ENCODE data around the gene KCTD1.
A peak's percentile ranks its signal among the peaks of the same experiment; 100 is the strongest.

Gene KCTD1

DNA sequence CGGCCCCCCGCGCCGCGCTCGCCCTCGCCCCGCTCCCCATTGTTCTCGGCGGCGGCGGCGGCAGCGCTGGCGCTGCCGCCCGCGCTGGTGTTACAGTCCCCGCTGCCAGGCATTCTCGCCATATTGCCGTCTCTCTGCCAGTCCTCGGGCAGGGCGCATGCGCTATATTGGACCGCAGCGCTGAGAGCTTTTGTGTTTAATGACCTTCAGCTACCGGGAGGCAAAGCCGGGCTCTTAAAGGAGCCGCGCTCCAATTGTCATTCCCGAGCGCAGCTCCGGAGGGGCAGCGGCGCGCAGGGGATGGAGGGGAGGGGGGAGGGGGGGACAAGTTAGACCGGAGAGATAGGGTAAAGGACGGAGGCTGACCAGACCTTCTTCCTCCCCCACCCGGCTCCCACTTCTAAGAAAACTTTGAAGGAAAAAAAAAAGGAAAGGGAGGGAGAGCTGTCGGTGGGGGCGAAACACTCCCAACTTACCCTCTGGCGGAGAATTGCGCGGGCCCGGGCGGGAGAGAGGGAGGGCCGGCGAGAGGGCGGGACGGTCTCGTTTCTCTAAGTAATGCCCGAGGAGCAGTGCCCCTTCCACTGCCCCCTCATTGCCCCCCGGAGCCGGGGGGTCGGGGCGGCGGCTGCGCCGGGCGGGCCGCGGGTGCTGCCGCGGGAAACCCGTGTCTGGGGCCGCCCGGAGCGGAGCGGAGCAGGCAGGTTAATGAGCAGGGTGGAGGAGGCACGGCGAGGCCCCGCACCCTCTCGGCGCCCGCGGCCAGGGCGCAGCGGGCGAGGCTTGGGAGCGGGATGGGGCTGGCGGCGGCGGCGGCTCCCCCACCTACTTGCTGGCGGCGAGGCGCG is at the start of gene KCTD1:
TSS of gene KCTD1 (minus strand) at position 139 of the 848 bp plus-strand sequence. CDS start at position 122, 17 bp downstream.
- peak; percentile 50 to 60 for DNase-seq

DNA sequence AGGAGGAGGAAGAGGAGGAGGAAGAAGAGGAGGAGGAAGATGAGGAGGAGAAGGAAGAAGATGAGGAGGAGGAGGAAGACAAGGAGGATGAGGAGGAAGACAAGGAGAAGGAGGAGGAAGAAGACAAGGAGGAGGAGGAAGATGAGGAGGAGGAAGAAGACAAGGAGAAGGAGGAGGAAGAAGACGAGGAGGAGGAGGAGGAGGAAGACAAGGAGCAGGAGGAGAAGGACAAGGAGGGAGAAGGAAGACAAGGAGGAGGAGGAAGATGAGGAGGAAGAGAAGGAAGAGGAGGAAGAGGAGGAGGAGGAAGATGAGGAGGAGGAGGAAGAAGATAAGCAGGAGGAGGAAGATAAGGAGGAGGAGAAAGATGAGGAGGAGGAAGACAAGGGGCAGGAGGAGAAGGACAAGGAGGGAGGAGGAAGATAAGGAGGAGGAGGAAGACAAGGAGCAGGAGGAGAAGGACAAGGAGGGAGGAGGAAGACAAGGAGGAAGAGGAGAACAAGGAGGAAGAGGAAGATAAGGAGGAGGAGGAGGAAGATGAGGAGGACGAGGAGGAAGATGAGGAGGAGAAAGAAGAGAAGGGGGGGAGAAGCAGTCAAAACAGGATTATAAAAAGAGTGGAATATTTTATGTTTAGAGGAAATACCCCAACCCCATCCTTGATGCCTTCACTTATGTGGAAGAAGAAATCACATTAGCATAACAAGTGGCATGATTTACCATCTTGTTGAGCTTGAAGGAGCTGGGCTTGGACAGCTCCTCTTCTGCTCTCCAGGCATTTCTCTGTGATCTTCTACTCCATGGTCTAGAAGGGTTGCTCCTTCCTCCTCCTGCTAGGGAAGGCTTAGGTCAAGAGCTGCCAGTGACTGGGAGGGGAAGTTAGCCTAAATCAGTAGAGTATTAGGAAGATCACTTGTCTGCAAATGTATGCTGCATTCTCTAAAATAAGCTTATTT is 45.3 kb upstream of the KCTD1 start:
- DNase-seq: no peak

DNA sequence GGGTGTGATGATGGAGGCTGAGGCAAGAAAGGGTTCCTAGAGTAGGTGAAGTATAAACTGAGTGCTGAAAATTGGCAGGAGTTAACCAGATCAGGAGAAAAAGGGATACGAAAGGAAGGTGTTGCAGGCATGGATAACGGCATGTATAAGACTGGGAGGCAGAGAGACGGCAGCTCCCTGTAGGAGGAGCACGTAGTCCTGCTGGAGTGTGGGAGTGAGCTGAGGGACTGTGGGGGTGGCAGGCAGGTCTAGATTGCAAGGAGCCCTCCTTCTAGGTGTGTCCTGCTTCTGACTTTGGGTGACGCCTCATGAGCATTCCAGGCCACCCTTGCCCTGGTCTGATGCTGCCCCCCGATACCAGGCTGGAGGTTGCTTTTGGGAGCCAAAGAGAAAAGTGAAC is 36.4 kb upstream of the KCTD1 start:
- DNase-seq: no peak

DNA sequence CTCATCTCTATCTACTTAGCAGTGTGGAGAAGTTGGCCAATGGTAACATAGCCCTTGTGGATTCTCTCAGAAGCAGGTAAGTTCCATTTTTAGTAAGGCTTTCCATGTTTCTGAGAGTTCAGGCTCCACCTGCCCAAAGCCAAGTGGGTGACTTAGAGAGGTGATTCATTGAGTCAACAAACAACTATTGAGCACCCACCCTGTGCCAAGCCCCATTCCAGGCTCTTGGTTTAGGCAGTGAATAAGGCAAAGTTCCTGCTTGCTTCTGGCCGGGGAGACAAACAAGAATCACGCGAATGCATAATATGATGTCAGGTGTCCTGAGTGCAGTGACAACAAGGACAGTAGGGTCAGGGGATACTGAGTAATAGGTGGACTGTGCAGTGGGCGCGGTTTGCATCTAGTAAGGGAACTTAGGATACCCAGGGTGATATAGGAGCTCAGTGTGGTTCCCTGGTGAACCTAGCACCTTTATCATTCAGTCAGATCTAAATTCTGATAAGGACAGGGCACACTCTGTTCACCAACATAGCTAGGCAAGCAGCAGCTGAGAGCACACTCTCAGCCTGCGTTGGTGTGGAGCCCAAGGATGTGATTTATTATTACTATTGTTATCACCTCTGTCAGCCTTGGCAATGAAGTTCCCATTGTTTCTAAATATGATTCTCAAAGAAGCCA is 31.7 kb upstream of the KCTD1 start:
- DNase-seq: no peak

DNA sequence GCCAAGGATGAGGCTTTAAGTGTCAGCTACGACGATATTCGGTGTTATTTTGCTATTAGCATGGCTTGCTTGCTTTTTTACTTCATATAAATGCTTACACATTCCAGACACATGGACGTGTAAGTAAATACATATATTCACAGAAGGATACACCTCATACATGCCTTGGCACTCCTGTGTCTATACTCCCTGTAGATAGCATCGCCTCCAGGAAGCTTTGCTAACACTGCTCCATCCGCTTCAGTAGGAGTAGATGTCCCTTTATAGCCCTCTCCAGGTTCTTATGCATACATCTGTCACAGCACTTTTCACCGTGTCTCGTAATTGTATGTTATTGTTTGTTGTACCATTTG is 27.5 kb upstream of the KCTD1 start:
- DNase-seq: no peak

DNA sequence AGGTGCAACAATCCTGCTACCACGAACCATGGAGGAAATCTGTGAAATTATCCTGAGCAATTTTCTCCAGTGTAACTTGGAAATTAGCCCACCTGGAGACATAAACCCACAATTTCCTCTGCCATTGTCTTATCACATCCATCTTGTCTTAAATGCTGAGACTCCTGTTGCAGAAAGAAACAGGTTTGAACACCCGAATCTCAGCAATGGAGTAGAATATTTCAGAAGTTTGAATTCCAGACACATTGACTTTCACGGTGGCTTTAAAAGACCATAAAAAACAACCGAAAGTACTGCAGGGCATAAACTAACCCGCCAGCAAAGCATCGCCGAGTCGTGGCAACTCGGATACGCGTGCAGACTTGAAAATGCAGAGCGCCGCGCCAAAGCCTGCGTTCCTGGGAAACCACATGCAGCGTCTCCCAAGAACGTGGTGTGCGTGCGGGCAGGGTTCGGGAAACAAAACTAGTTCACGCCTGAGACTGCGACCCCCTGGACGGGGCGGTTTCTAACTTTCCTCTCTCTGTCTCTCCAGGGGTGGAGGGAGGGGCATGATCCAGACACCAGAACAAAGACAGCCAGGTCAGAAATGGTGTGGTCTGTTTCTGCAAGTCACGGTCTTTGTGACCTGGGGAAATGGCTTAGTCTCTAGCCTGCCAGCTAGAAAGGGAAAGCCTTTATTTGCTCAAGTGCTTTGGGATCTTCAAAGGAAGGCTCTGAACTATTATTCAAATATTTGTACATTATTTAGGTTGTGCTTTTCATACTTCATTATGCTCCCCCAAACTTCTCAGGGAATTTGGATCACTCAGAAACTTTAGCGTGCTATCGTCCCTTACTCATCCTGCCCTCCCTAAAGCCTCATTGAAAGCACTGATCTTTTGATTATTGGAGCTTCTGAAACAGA is 26.9 kb upstream of the KCTD1 start:
- no peak for DNase-seq

DNA sequence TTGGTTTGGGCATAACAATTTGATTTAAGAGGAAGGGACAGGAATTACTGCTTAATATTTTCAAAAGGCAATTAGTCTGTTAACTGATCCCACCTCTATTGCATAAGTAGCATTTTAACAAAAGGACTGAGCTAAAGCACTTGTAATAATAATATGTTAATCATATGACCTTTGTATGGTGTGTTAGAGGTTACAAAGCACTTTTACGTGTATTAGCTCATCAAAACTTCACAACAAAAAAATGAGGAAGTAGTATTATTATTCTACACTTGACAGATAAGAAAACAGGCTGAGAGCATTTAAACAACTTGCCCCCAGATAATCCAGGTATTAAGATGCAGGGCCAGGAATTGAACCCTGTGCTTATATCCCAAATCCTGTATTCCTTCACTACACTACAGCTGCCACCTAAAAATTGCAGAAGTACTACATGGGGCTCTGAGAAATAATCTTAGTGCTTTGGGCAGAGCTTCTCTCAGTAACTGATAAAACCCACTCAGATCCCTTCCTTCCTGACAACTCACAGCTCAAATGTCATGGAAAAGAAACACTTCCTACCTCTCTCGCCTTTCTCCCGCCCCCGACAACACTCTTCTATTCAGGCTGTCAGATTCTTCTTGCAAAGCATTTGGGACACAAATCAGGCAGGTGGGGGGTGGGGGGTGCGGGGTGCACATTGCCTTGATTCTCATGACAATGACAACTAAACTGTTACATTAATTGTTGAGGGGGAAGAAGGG is 20.7 kb upstream of the KCTD1 start:
- no peak for DNase-seq

DNA sequence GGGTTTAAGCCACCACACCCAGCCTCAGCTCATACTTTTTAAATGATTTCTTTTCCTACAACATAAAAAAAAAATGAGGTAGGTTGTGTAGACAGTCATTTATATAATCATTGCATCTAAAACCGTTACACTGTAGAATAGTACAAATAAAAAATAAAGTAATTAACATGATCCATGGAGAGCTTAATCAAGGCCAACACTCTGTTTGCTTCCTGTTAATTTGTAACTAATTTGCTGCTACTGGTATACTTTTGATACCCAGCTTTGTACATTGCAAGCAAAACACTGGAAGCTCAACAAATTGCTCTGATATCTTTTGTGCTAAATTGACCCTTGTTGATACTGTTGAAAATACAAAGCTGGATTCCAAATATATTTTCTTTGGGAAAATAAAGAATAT is 20.2 kb upstream of the KCTD1 start:
- DNase-seq: no peak

DNA sequence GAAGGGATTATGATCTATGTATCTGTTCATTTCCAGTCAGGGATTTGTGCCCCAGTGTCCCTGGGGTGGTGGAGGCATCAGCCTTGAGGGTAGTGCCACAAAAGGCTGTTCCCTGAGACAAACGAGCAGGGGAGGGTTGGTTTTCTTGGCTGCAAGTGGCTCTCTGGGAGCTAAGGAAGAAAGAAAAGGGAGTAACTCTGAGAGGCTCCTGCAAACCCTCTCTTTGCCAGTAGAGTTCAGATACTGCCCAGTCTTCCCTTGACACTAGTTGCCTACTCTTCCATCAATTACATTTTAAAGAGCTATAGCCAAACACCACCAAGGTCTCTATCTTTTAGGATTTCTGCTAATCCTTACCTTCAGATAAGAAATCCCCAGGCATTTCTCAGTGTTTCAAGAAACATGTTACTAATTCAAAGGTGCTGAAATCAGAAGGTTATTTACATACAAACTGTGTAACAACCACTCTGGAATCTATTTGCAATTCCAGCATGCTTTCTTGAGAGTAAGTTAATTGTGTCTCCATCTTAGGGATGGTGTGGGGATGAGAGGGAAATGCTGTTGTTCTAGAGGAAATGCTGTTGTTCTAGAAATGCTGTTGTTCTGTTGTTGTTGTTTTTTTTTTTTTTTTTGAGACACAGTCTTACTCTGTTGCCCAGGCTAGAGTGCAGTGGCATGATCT is 18.7 kb upstream of the KCTD1 start:
- no peak for DNase-seq

DNA sequence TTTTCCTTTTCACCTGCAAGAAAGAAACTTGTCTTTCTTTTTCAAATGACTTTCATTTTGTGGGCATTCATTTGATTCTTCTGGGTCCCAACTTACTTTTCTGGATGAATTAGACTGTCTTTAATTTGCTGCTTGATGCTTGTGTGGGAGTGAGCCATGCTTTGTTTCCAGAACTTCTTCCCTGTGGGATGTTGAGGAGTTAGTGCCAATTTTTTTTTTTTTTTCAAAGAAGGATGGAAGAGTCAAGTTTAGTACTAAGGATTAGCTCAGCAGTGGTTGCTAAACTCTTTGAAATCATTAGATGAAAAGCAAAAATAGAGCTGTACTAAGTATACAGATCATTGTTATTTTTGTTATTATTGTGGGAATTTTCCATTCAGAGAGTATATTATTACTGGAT is 17.2 kb upstream of the KCTD1 start:
- no peak for DNase-seq

DNA sequence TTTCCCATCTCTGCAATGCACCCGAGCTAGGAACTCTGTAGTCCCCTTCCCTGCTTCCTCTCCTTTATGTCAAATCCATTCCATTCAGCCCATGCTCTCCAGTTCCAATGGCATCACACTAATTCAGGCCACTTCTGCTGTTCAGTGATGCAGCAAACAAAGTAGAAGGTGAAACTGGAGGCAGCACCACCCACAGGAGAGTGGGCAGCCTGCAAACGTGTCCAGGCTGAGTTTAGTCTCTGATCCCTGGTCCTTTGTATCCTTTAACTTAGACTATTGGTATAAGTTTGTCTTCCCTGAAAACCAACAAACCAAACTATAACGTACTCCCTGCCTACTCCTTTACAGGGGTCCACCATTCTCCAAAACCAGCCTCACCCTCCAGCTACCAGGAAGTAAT is 14.7 kb upstream of the KCTD1 start:
- DNase-seq: no peak

DNA sequence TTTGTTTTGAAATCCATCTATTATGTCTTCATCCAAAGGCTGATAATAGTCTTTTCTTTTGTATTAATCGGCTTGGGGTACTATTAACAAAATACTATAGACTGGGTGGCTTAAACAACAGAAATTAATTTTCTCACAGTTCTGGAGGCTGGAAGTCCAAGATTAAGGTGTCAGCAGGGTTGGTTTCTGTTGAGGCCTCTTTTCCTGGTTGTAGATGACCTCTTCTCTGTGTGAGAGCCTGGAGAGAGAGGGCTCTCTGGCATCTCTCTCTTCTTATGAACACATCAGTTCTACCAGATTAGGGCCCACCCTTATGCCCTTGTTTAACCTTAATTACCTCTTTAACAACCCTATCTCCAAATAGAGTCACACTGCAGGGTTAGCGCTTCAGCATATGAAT is 14.2 kb upstream of the KCTD1 start:
- DNase-seq: no peak

DNA sequence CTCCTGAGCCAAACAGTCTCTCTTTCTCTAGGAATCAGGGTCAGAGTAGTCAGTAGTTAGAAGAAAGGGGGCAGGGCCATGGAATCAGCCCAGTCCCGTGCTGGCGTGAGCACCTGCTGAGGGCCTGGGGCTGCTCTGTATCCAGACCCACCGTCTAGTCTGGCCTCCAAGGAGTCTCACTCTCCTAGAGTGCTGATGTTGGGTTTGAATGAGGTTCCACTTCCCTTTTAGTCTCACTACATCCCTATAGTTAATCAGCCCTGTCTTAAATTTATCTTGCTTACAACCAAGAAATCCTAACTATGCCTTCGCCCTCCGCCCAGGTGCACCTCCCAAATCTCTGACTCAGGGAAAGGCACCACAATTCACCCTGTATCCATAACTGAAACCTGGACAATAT is 13.4 kb upstream of the KCTD1 start:
- no peak for DNase-seq

DNA sequence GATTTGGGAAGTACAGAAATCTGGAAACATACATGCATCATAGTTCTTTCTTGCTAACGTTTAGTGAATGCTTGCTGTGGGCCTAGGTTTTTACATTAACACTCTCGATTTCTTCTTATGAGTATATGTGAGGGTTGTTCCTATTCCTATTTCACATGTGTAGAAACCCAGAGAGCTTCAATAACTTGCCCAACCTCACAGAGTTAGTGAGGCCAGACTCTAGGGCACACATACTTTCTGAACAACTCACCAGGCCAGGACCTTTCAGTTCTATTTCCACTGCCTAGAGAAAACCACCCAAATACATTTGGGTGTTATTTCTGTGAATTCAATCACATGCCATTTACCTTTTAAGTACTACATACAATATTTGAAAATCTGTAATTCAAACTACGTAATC is 8.2 kb upstream of the KCTD1 start:
- no peak for DNase-seq

DNA sequence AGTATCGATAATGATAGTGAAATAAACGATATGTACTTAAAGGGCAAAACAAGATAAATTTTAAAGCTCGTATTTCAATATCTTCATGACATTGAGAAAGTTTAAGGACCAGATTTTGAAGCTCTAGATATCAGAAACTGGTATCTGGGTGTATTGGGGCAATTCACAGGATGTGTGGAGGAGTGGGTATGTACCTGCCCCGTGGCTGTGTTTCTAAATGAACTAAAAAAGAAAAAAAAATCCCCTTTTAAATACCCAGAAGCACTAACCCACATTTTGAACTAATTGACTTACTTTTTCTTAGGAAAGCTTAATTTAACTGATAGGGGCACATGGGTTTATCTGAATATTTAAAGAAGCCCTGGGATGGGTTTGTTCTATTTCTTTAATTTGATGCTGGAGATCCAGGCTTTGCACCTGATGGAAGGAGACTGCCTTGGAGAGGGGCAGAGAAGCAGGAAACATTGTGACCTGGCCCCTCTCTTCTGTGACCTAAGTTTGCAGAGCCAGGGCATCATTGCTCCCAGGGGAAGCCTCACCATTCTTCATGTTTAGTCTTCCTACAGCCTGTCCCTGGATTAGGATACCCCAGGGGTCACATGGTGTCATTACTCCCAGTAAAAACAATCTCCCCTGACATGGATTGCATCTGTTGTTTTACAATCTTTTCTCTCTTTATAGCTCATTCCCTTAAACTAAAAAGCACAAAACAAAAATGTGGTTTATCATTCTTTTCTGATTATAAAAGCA is 7.6 kb upstream of the KCTD1 start:
- DNase-seq: no peak

DNA sequence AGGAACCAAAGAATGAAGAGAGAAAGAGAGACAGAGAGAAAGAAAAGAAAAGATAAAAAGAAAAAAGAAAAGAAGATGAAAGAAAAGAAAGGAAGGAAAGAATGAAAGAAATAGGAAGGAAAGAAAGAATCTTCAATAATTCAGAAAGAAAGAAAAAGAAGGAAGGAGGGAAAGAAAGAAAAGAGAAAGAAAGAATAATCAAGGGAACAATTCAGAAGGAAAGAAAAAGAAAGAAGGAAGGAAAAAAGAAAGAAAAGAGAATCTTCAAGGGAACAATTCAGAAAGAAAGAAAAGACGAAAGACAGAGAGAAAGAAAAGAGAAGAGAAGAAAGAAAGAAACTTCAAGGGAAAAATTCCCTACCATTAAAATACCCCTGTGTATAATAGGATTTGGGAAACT is 5.6 kb upstream of the KCTD1 start:
- DNase-seq: no peak

DNA sequence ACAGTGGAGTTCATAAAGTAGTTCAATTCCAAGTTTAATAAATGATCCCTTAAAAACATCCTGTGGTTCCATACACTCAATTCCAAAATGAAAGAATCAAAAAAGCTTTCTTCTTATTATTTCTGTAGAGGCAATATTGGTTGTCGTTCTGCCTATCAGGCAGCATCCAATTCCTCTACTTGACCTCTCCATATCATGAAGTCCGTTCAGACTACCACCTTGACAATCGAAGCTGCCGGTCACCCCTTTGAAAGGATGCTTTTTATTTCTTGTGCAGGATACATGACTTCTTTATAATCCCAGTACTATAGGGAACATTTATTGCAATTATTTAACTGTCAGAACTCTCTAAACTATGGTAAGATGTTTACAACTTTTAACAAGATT is 3.3 kb upstream of the KCTD1 start:
- DNase-seq: no peak

DNA sequence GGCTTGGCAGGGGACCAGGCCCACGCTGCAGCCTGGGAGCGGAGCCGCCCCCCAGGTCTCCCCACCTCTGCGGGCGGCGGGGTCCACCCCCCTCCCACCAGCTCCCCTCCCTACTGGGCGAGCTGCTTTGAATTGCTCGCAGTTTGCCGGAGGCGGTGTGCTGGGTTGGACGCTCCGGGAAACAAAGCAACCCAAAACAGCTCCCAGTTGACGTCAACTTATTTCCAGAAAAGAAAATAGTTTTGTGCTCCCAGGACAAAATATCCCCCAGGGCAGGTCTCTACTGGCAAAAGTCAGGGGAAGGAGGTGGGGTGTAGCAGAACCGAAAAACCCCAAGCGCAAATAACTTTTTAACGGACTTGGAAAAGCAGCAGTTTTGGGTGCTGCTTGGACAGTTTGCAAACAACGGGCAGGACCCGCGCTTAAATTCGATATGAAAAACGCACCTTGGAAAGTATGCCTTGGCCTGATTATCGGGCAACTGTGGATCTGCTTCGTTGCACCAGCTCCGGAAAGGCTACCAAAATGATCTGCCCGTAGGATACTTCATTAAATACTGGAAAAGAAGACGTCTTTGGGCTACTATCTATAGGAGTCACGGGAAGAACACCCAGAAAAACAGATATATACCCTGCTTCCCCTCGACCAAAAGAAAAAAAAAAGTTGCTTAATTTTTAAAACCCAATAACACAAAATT is 2.8 kb upstream of the KCTD1 start:
- DNase-seq: no peak

DNA sequence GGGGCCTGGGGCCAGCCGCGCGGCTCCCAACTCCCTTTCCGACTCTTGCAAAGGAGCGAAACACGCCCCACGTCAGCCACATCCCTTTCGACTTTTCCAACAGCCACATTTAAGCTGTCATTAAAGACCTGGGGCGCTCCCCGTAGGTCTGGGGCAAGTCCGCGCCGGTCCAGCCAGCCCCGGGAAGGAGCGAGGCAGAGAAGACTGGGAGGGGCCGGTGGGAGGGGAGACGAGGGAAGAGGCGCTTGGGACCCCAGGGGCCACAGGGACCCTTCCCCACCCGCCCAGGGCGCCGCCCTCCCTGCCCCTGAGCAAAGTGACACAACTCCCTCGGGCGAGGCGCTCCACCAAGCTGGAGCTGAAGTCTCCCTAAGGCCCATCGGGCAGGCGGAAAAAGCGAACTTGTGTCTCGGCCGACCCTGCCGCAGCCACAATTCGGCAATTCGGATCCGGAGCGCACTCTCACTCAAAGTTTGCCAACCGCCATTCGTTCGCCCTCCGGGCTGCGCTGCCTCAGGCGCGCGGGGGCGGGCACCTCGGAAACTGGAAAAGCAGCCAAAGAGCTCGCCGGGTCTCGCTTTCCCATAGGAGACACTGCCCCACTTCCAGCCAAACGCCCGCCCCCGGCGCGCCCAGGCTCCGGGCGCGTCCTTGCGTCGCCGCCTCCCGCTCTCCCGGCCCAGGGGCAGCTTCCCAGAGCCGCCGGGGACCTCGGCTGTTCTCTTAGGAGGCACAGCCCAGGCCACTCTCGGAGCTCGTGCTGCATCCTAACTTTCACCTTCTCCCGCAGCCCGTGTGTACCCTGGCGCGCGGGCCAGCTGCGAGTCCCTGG is 1.1 kb upstream of the KCTD1 start:
- no peak for DNase-seq

Data from activated CD4-positive, alpha-beta T cell treated with anti-CD3 and anti-CD28 coated beads for 4 hours (primary cell).